ENCODE measurements around the gene GRAMD4. TPM values are rescaled to one million over a fixed set of nuclear protein-coding genes. Genes with fewer than 3 reads are reported as not detected.

Gene GRAMD4
- total and polyA plus RNA-seq, 12 donors, result 15.0 to 241 (median 79.4) TPM

DNA sequence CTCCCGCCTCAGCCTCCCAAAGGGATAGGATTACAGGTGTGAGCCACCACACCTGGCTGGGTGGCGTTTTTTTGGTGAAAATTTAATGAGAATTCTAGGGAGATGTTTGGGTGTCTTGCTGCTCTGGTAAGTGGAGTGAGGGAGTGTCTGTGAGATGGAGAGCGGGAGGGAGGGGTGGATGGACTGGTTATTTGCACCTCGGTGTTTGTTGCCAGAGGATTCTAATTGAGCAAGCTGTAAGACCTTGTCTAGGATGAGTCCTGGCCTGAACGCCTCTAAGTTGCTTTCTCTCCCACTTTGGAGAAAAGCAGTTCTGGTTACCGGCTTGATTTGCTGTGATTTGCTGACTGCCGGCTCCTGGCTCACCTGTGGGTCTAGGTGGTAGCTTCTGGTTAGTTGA, 22.0 kb upstream of the GRAMD4 start:
- no peak for TF ChIP-seq POLR2A (IDR thresholded peaks at IDR 0.05)
- TF ChIP-seq, protein P1, sequence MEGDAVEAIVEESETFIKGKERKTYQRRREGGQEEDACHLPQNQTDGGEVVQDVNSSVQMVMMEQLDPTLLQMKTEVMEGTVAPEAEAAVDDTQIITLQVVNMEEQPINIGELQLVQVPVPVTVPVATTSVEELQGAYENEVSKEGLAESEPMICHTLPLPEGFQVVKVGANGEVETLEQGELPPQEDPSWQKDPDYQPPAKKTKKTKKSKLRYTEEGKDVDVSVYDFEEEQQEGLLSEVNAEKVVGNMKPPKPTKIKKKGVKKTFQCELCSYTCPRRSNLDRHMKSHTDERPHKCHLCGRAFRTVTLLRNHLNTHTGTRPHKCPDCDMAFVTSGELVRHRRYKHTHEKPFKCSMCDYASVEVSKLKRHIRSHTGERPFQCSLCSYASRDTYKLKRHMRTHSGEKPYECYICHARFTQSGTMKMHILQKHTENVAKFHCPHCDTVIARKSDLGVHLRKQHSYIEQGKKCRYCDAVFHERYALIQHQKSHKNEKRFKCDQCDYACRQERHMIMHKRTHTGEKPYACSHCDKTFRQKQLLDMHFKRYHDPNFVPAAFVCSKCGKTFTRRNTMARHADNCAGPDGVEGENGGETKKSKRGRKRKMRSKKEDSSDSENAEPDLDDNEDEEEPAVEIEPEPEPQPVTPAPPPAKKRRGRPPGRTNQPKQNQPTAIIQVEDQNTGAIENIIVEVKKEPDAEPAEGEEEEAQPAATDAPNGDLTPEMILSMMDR (IDR thresholded peaks at IDR 0.05), result no peak
- intact Hi-C loops (cut with DNase I), result no loop called here
- Histone ChIP-seq H3K4me1 (replicated peaks in 1 of 2) (peaks cover 0 to 40% of the 10 kb centered on the region in 2 donors), H3K4me3 (no peak overlapping the region), H3K27me3 (no peaks in the 10 kb centered on the region), H3K36me3 (replicated peaks in 1 of 2) (no peaks in the 10 kb centered on the region), H3K9me3 (replicated peaks in 1 of 3) (no peaks in the 10 kb centered on the region), H3K27ac (peak overlapping the region in 2 of 5 donors; percentile 54 to 69)
- WGBS, 4 donors, result 86 to 89% (median 88%) methylated on average over 7 of the region's 7 CpGs
- DNase-seq, result no peak

DNA sequence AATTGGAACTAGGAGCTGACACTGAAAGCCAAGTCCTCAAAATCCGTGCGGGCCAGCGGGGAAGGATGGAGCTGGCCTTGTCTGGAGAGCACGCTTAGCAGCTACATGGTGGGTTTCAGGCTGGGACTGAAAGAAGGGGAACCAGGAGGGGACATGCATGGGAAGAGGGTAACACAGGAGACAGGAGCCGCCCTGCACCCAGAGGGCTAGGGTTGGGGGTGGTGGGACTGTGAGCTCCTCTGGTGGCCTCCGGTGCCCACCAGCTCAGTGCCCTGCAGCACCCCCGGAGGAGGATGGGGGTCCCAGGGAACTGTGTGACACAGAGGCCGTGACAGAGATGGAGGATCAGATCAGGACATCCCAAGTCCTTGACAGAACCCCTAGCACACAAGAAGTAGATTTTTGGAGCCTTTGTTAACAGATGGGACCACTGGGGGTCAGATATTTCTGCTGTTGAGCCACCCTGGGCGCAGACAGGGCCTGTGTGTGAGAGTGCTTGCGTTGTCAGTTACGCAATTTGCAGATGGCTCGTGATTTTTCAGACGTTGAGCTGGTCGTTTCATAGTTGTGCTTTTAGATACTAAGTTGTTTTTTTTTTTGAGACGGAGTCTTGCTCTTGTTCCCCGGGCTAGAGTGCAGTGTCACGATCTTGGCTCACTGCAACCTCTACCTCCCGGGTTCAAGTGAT, 21.3 kb upstream of the GRAMD4 start:
- H3K4me3 ChIP-seq, result no peak overlapping the region
- H3K36me3 ChIP-seq (replicated peaks in 1 of 2), result no peaks in the 10 kb centered on the region
- H3K27me3 ChIP-seq, result no peaks in the 10 kb centered on the region
- 83 to 89% (median 85%) methylated on average over 15 to 18 of the region's 18 CpGs for WGBS, 4 donors
- intact Hi-C loops (cut with DNase I), result no loop called here
- TF ChIP-seq POLR2A (IDR thresholded peaks at IDR 0.05), result no peak
- TF ChIP-seq, protein P1 (IDR thresholded peaks at IDR 0.05), result no peak
- peak in 6 of 7 donors; percentile 46 to 79 (median 60) for DNase-seq
- peaks cover 0 to 40% of the 10 kb centered on the region in 2 donors for H3K4me1 ChIP-seq (replicated peaks in 1 of 2)
- peak overlapping the region in 2 of 5 donors; percentile 54 to 73 for H3K27ac ChIP-seq
- no peaks in the 10 kb centered on the region for H3K9me3 ChIP-seq (replicated peaks in 1 of 3)

DNA sequence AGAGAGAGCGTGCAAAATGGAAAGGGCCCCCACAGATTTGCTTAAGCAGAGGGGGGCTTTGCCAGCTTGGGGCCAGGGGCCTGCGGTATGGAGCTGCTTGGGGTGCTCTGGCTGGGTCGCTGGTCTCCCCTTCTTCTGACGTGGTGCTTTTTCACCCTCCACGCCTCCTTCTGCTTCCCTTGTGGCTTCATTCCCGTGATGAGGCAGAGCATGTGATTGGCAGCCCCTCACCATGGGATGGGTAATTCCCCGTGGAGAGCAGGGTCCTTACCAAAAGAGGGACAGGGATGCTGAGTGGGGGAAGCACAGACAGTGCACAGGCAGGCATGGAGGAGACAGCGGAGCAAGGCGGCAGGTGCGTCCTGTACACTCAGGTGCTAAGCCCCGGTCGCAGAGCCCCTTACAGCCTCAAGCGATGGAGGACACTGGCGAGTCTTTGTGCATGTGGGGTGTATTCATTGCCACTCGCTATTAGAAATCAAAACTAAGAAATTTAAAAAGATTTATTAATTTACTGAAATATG, 19.9 kb upstream of the GRAMD4 start:
- DNase-seq, result no peak
- Histone ChIP-seq H3K4me1 (replicated peaks in 1 of 2) (peaks cover 0 to 38% of the 10 kb centered on the region in 2 donors), H3K27ac (peak overlapping the region in 2 of 5 donors; percentile 54 to 73), H3K4me3 (no peak overlapping the region), H3K9me3 (replicated peaks in 1 of 3) (no peaks in the 10 kb centered on the region), H3K36me3 (replicated peaks in 1 of 2) (no peaks in the 10 kb centered on the region), H3K27me3 (no peaks in the 10 kb centered on the region)
- WGBS, 4 donors, result 81 to 89% (median 85%) methylated on average over 15 of the region's 15 CpGs
- TF ChIP-seq, protein P1 (IDR thresholded peaks at IDR 0.05), result no peak
- intact Hi-C loops (cut with DNase I), result no loop called here

DNA sequence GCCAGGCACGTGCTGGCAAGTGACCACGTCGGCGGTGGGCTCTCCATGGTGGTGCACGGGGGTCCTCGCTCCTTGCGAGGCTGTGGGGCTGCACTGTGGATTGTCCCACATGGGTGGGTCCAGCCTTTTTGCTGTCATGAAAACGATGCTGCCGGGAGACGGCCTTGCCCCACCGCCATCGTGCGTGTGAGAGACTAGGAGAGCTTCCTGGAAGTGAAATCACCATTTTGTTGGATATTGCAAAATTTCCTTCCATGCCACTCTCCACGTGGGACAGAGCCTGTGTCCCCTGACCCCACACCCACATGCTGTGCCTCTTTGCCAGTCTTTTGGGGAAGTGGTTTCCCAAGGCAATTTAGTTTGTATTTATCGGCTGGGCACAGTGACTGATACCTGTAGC, 18.2 kb upstream of the GRAMD4 start:
- H3K36me3 ChIP-seq (replicated peaks in 1 of 2), result no peaks in the 10 kb centered on the region
- H3K4me1 ChIP-seq (replicated peaks in 1 of 2), result peaks cover 0 to 24% of the 10 kb centered on the region in 2 donors
- DNase-seq, result peak in 4 of 7 donors; percentile 23 to 65 (median 57)
- intact Hi-C loops (cut with DNase I), result no loop called here
- no peaks in the 10 kb centered on the region for H3K9me3 ChIP-seq (replicated peaks in 1 of 3)
- H3K27ac ChIP-seq, result peak overlapping the region in 2 of 5 donors; percentile 52 to 65
- no peak overlapping the region for H3K4me3 ChIP-seq
- WGBS, 4 donors, result 79 to 90% (median 87%) methylated on average over 14 to 15 of the region's 15 CpGs
- TF ChIP-seq POLR2A (IDR thresholded peaks at IDR 0.05), result no peak
- TF ChIP-seq, protein P1 (IDR thresholded peaks at IDR 0.05), result no peak
- no peaks in the 10 kb centered on the region for H3K27me3 ChIP-seq
